HepG2 (cell line): ENCODE results near the gene CHST4. TPM values are rescaled to one million over a fixed set of nuclear protein-coding genes. Genes with fewer than 3 reads are reported as not detected.

Source experiments
- FOXK2 ChIP-seq: fragments of 450-650 bp; IDR thresholded peaks from 2 replicates; pipeline ENCODE4 v1.6.1; 2016
- HNRNPUL1 ChIP-seq: fragments of 200-400 bp; formaldehyde crosslinking; IDR thresholded peaks from 2 replicates; pipeline ENCODE4 v1.6.1; 2017; ENCODE audit warnings: low read depth, mild to moderate bottlenecking, low read length, moderate library complexity
- MED13 ChIP-seq: sonication (generic); formaldehyde crosslinking; IDR thresholded peaks from 2 replicates; pipeline ENCODE4 v1.5.0; 2020; ENCODE audit warnings: missing genetic modification reagents
- PHF20 ChIP-seq: sonication (generic); formaldehyde crosslinking; IDR thresholded peaks from 2 replicates; pipeline ENCODE4 v1.5.0; 2020; ENCODE audit warnings: mild to moderate bottlenecking, missing genetic modification reagents
- PTBP1 ChIP-seq: fragments of 200-400 bp; formaldehyde crosslinking; IDR thresholded peaks from 2 replicates; pipeline ENCODE4 v1.6.1; 2018; ENCODE audit warnings: low read length, low read depth; ENCODE audit not compliant: poor library complexity, severe bottlenecking
- SMYD3 ChIP-seq: sonication (generic); formaldehyde crosslinking; IDR thresholded peaks from 2 replicates; pipeline ENCODE4 v1.8.1; 2023; ENCODE audit warnings: mild to moderate bottlenecking, missing genetic modification reagents
- TARDBP ChIP-seq: sonication (generic); formaldehyde crosslinking; IDR thresholded peaks from 2 replicates; pipeline ENCODE4 v1.8.0; 2022; ENCODE audit warnings: mild to moderate bottlenecking, missing genetic modification reagents
- ZNF12 ChIP-seq: sonication (generic); formaldehyde crosslinking; IDR thresholded peaks from 2 replicates; pipeline ENCODE4 v1.5.0; 2020; ENCODE audit warnings: missing genetic modification reagents
- ZNF124 ChIP-seq: sonication (generic); formaldehyde crosslinking; IDR thresholded peaks from 2 replicates; pipeline ENCODE4 v1.4.0; 2020; ENCODE audit warnings: missing genetic modification reagents
- ZNF260 ChIP-seq: sonication (generic); formaldehyde crosslinking; IDR thresholded peaks from 2 replicates; pipeline ENCODE4 v1.4.0; 2020; ENCODE audit warnings: missing genetic modification reagents, low read depth, mild to moderate bottlenecking, borderline replicate concordance
- ZNF282 ChIP-seq: fragments of 450-650 bp; IDR thresholded peaks from 2 replicates; pipeline ENCODE4 v1.6.1; 2018; ENCODE audit not compliant: partially characterized antibody
- ZNF296 ChIP-seq: sonication (generic); formaldehyde crosslinking; conservative IDR thresholded peaks from 2 replicates; pipeline ENCODE4 v1.5.0; 2020; ENCODE audit warnings: mild to moderate bottlenecking, missing genetic modification reagents
- ZNF329 ChIP-seq: sonication (generic); formaldehyde crosslinking; IDR thresholded peaks from 2 replicates; pipeline ENCODE4 v1.9.0; 2021; ENCODE audit warnings: low read depth, mild to moderate bottlenecking, missing genetic modification reagents
- ZNF383 ChIP-seq: sonication (generic); formaldehyde crosslinking; IDR thresholded peaks from 2 replicates; pipeline ENCODE4 v1.4.0; 2020; ENCODE audit warnings: missing genetic modification reagents, mild to moderate bottlenecking, borderline replicate concordance
- ZNF431 ChIP-seq: sonication (generic); formaldehyde crosslinking; IDR thresholded peaks from 2 replicates; pipeline ENCODE4 v1.9.0; 2022; ENCODE audit warnings: missing genetic modification reagents, low read depth, mild to moderate bottlenecking, borderline replicate concordance
- ZNF530 ChIP-seq: sonication (generic); formaldehyde crosslinking; IDR thresholded peaks from 2 replicates; pipeline ENCODE4 v1.5.0; 2020; ENCODE audit warnings: low read depth, mild to moderate bottlenecking, missing genetic modification reagents
- ZNF674 ChIP-seq: sonication (generic); formaldehyde crosslinking; IDR thresholded peaks from 2 replicates; pipeline ENCODE4 v1.5.0; 2020; ENCODE audit warnings: low read depth, mild to moderate bottlenecking, missing genetic modification reagents
- ZNF83 ChIP-seq: sonication (generic); formaldehyde crosslinking; IDR thresholded peaks from 2 replicates; pipeline ENCODE4 v1.4.0; 2020; ENCODE audit warnings: missing genetic modification reagents, mild to moderate bottlenecking, borderline replicate concordance
- ZNF841 ChIP-seq: sonication (generic); formaldehyde crosslinking; IDR thresholded peaks from 2 replicates; pipeline ENCODE4 v1.8.1; 2023; ENCODE audit warnings: missing genetic modification reagents, borderline replicate concordance
- polyA plus RNA-seq, 8 experiments: library from polyadenylated mRNA; depleted of rRNA in 3 of 8; stranded (reverse) in 7 of 8; unstranded in 1 of 8; fragments of >200 nt; fragmentation: Illumina TruSeq in 4 of 8; extraction: Trizol in 4 of 8; gene quantifications; 2 replicates each; pipeline versions ENCODE4 v1.2.1 to v1.2.3, GENCODE V29; 2011 to 2016; ENCODE audit warnings: low read depth in 4 of 8, missing spikeins in 1 of 8, mixed read lengths in 1 of 8; ENCODE audit not compliant: insufficient read depth in 1 of 8
- total RNA-seq, 5 experiments: library from RNA; depleted of rRNA; stranded (reverse); fragments of >200 nt; fragmentation: Illumina TruSeq; extraction: Trizol; gene quantifications; 2 replicates each; pipeline ENCODE4 v1.2.3, GENCODE V29; 2016; ENCODE audit warnings: low read depth in 1 of 5
- TF ChIP-seq, protein P1 (sequence below): sonication (generic); formaldehyde crosslinking; IDR thresholded peaks from 2 replicates; pipeline ENCODE4 v1.9.0; 2021; ENCODE audit warnings: missing genetic modification reagents, borderline replicate concordance
- TF ChIP-seq, protein P2 (sequence below): sonication (generic); formaldehyde crosslinking; IDR thresholded peaks from 2 replicates; pipeline ENCODE4 v1.5.1; 2020; ENCODE audit warnings: missing genetic modification reagents, mild to moderate bottlenecking, borderline replicate concordance
- TF ChIP-seq, protein P3 (sequence below): IDR thresholded peaks from 2 replicates; pipeline ENCODE4 v1.6.1; 2016; ENCODE audit warnings: low read depth, borderline replicate concordance
- TF ChIP-seq, protein P4 (sequence below): sonication (generic); formaldehyde crosslinking; IDR thresholded peaks from 2 replicates; pipeline ENCODE4 v1.4.0; 2020; ENCODE audit warnings: missing genetic modification reagents, borderline replicate concordance

CHST4 gene
- total and polyA plus RNA-seq, 2 of the 13 experiments (the other 11 are each of a cell fraction or from before 2014, with no cell fraction given) = not detected

DNA sequence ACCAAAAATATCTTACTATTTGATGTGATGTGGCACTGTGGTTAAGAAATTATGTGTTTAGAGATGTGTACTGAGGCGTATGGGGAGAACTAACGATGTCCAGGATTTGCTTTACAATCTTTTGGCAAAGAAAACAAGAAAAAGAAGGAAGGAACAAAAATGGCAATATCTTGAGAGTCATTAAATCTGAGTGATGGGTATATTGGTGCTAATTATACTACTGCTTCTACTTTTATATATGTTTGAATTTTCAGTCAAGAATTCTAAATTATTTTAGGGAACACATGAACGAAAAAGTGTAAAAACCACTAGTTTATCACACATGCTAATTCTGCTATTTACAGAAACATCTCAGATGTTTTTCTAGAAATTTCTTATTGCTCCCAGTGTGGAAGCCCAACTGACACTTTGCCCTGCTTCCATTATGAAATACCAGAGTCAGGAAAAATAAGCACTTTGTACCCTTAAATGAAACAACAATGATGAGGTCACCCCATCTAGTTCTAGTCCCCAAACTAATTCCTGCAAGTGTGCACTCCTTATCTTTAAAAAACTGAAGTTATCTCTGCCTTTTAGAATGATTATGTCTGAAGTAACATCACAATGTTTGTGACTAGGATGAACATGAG is 31.8 kb downstream of the CHST4 start (continued):
- TF ChIP-seq, protein P1, sequence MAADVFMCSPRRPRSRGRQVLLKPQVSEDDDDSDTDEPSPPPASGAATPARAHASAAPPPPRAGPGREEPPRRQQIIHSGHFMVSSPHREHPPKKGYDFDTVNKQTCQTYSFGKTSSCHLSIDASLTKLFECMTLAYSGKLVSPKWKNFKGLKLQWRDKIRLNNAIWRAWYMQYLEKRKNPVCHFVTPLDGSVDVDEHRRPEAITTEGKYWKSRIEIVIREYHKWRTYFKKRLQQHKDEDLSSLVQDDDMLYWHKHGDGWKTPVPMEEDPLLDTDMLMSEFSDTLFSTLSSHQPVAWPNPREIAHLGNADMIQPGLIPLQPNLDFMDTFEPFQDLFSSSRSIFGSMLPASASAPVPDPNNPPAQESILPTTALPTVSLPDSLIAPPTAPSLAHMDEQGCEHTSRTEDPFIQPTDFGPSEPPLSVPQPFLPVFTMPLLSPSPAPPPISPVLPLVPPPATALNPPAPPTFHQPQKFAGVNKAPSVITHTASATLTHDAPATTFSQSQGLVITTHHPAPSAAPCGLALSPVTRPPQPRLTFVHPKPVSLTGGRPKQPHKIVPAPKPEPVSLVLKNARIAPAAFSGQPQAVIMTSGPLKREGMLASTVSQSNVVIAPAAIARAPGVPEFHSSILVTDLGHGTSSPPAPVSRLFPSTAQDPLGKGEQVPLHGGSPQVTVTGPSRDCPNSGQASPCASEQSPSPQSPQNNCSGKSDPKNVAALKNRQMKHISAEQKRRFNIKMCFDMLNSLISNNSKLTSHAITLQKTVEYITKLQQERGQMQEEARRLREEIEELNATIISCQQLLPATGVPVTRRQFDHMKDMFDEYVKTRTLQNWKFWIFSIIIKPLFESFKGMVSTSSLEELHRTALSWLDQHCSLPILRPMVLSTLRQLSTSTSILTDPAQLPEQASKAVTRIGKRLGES (CRISPR knock-in tag) = no peak
- TF ChIP-seq MED13 (CRISPR knock-in tag) (no peak), PHF20 (CRISPR knock-in tag) (no peak), PTBP1 (no peak), ZNF12 (CRISPR knock-in tag) (no peak), ZNF329 (no peak), ZNF260 (CRISPR knock-in tag) (no peak), ZNF841 (CRISPR knock-in tag) (no peak), ZNF296 (no peak), ZNF674 (CRISPR knock-in tag) (no peak), SMYD3 (CRISPR knock-in tag) (no peak), ZNF431 (CRISPR knock-in tag) (no peak), ZNF83 (CRISPR knock-in tag) (no peak), ZNF124 (CRISPR knock-in tag) (no peak), FOXK2 (no peak), ZNF282 (no peak), HNRNPUL1 (no peak), ZNF383 (CRISPR knock-in tag) (no peak), TARDBP (CRISPR knock-in tag) (no peak), ZNF530 (CRISPR knock-in tag) (no peak)
- TF ChIP-seq, protein P2, sequence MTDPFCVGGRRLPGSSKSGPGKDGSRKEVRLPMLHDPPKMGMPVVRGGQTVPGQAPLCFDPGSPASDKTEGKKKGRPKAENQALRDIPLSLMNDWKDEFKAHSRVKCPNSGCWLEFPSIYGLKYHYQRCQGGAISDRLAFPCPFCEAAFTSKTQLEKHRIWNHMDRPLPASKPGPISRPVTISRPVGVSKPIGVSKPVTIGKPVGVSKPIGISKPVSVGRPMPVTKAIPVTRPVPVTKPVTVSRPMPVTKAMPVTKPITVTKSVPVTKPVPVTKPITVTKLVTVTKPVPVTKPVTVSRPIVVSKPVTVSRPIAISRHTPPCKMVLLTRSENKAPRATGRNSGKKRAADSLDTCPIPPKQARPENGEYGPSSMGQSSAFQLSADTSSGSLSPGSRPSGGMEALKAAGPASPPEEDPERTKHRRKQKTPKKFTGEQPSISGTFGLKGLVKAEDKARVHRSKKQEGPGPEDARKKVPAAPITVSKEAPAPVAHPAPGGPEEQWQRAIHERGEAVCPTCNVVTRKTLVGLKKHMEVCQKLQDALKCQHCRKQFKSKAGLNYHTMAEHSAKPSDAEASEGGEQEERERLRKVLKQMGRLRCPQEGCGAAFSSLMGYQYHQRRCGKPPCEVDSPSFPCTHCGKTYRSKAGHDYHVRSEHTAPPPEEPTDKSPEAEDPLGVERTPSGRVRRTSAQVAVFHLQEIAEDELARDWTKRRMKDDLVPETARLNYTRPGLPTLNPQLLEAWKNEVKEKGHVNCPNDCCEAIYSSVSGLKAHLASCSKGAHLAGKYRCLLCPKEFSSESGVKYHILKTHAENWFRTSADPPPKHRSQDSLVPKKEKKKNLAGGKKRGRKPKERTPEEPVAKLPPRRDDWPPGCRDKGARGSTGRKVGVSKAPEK (CRISPR knock-in tag) = no peak
- TF ChIP-seq, protein P3, sequence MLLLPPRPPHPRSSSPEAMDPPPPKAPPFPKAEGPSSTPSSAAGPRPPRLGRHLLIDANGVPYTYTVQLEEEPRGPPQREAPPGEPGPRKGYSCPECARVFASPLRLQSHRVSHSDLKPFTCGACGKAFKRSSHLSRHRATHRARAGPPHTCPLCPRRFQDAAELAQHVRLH = no peak
- TF ChIP-seq, protein P4, sequence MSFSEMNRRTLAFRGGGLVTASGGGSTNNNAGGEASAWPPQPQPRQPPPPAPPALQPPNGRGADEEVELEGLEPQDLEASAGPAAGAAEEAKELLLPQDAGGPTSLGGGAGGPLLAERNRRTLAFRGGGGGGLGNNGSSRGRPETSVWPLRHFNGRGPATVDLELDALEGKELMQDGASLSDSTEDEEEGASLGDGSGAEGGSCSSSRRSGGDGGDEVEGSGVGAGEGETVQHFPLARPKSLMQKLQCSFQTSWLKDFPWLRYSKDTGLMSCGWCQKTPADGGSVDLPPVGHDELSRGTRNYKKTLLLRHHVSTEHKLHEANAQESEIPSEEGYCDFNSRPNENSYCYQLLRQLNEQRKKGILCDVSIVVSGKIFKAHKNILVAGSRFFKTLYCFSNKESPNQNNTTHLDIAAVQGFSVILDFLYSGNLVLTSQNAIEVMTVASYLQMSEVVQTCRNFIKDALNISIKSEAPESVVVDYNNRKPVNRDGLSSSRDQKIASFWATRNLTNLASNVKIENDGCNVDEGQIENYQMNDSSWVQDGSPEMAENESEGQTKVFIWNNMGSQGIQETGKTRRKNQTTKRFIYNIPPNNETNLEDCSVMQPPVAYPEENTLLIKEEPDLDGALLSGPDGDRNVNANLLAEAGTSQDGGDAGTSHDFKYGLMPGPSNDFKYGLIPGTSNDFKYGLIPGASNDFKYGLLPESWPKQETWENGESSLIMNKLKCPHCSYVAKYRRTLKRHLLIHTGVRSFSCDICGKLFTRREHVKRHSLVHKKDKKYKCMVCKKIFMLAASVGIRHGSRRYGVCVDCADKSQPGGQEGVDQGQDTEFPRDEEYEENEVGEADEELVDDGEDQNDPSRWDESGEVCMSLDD (CRISPR knock-in tag) = no peak
